ENCODE data around the gene DIAPH1.

Gene DIAPH1

GRCh38 chr5:141496038-141496437 is 122.8 kb downstream of the DIAPH1 start:
- DNase-seq, result no peak

GRCh38 chr5:141495453-141495811 is 123.4 kb downstream of the DIAPH1 start:
- no peak for DNase-seq

- no peak for DNase-seq
Measured at GRCh38 chr5:141494761-141495452, 123.9 kb downstream of the DIAPH1 start.

- no peak for DNase-seq
Measured at GRCh38 chr5:141493500-141494422, 125.0 kb downstream of the DIAPH1 start.

GRCh38 chr5:141492168-141492885 is 126.5 kb downstream of the DIAPH1 start:
- DNase-seq, result no peak

- DNase-seq, result no peak
Measured at GRCh38 chr5:141491323-141492167, 127.3 kb downstream of the DIAPH1 start.

GRCh38 chr5:141490771-141491170 is 128.0 kb downstream of the DIAPH1 start:
- no peak for DNase-seq

- DNase-seq, result no peak
Measured at GRCh38 chr5:141490271-141490670, 128.5 kb downstream of the DIAPH1 start.

GRCh38 chr5:141489841-141490240 is 129.0 kb downstream of the DIAPH1 start:
- no peak for DNase-seq

- DNase-seq, result no peak
Measured at GRCh38 chr5:141488591-141489561, 129.9 kb downstream of the DIAPH1 start, which contains the start of gene PCDHGC5. PCDHGC5 (plus strand) TSS chr5:141489081; CDS start chr5:141489241, 160 bp downstream.

GRCh38 chr5:141487131-141487530 is 131.7 kb downstream of the DIAPH1 start:
- DNase-seq, result no peak

GRCh38 chr5:141486091-141486490 is 132.7 kb downstream of the DIAPH1 start:
- DNase-seq, result no peak

- no peak for DNase-seq
Measured at GRCh38 chr5:141485321-141486055, 133.3 kb downstream of the DIAPH1 start.

- DNase-seq, result no peak
Measured at GRCh38 chr5:141484641-141485311, 134.0 kb downstream of the DIAPH1 start, which contains the start of gene PCDHGC4. PCDHGC4 (plus strand) TSS chr5:141485030; CDS start chr5:141485174, 144 bp downstream.

GRCh38 chr5:141484310-141484640 is 134.5 kb downstream of the DIAPH1 start:
- DNase-seq, result no peak

GRCh38 chr5:141483902-141484301 is 134.9 kb downstream of the DIAPH1 start:
- no peak for DNase-seq

GRCh38 chr5:141479776-141480175 is 139.0 kb downstream of the DIAPH1 start:
- DNase-seq, result no peak

- DNase-seq, result no peak
Measured at GRCh38 chr5:141478321-141478945, 140.4 kb downstream of the DIAPH1 start.

- DNase-seq, result no peak
Measured at GRCh38 chr5:141477815-141478214, 141.0 kb downstream of the DIAPH1 start.

Measured in activated CD4-positive, CD25-positive, alpha-beta regulatory T cell treated with anti-CD3 and anti-CD28 coated beads, Interleukin-2, amount 50 U/mL, for 72 hours (primary cell).